ENCODE measurements around the gene BTF3.
"Not testable (repeated sequence)": the region's sequence is repeated elsewhere in the genome, so short reads cannot be mapped to it uniquely, and the experiment has no call there.

Gene BTF3

GRCh38 chr5:73468638-73469037 lies 29.6 kb upstream of the BTF3 start:
- H3K27me3 ChIP-seq (ENCODE audit: control insufficient read depth in 3 of 3, insufficient read depth in 3 of 3, low read depth in 1 of 3, low read length in 3 of 3): peaks cover 0 to 23% (median 0%) of the 10 kb centered on the region in 3 experiments
- WGBS, 2 donors (ENCODE audit: extremely low coverage in 2 of 2, insufficient read length in 2 of 2, insufficient replicate concordance in 1 of 2): no CpG with 5 or more reads among the region's 3 CpGs
- H3K79me1 ChIP-seq (ENCODE audit: low read depth, low read length); H3K27ac ChIP-seq (replicated peaks; ENCODE audit: low read length); H3K23ac ChIP-seq (ENCODE audit: low read depth, low read length, poor library complexity); H2BK5ac ChIP-seq (ENCODE audit: low read length); H3K4ac ChIP-seq (ENCODE audit: low read length); H3K14ac ChIP-seq (ENCODE audit: low read length); H4K91ac ChIP-seq (ENCODE audit: low read depth, low read length, poor library complexity); H2BK12ac ChIP-seq (ENCODE audit: low read length); H2AFZ ChIP-seq (ENCODE audit: low read length); H3K4me3 ChIP-seq (ENCODE audit: low read length in 2 of 2); H3K36me3 ChIP-seq (replicated peaks in 1 of 2; ENCODE audit: control insufficient read depth in 2 of 2, insufficient read depth in 2 of 2, low read length in 2 of 2); H2AK5ac ChIP-seq (ENCODE audit: low read depth, low read length); H3K4me1 ChIP-seq (ENCODE audit: control insufficient read depth in 2 of 2, insufficient read depth in 1 of 2, low read depth in 1 of 2, low read length in 2 of 2); H2BK15ac ChIP-seq (ENCODE audit: low read length); H2BK120ac ChIP-seq (ENCODE audit: low read depth, low read length); H3K9ac ChIP-seq (ENCODE audit: low read depth, low read length, poor library complexity); H4K8ac ChIP-seq (ENCODE audit: low read depth, low read length); DNase-seq (ENCODE audit: low spot score); H3K4me2 ChIP-seq (ENCODE audit: insufficient read depth, low read length, poor library complexity, severe bottlenecking); H3K18ac ChIP-seq (ENCODE audit: low read length); H3K9me3 ChIP-seq (replicated peaks in 1 of 2; ENCODE audit: control insufficient read depth in 2 of 2, insufficient read depth in 1 of 2, low read depth in 1 of 2, low read length in 2 of 2): not testable (repeated sequence)

- H3K27me3 ChIP-seq (ENCODE audit: control insufficient read depth in 3 of 3, insufficient read depth in 3 of 3, low read depth in 1 of 3, low read length in 3 of 3): peaks cover 0 to 12% (median 0%) of the 10 kb centered on the region in 3 experiments
- no peaks in the 10 kb centered on the region for H3K4me1 ChIP-seq (ENCODE audit: control insufficient read depth in 2 of 2, insufficient read depth in 1 of 2, low read depth in 1 of 2, low read length in 2 of 2)
- no peak overlapping the region for H3K9ac ChIP-seq (ENCODE audit: low read depth, low read length, poor library complexity)
- H2BK120ac ChIP-seq (ENCODE audit: low read depth, low read length): no peak overlapping the region
- H3K14ac ChIP-seq (ENCODE audit: low read length): no peak overlapping the region
- no peaks in the 10 kb centered on the region for H3K36me3 ChIP-seq (replicated peaks in 1 of 2; ENCODE audit: control insufficient read depth in 2 of 2, insufficient read depth in 2 of 2, low read length in 2 of 2)
- H2AFZ ChIP-seq (ENCODE audit: low read length): no peak overlapping the region
- no peak for DNase-seq (ENCODE audit: low spot score)
- H3K4me2 ChIP-seq (ENCODE audit: insufficient read depth, low read length, poor library complexity, severe bottlenecking): no peak overlapping the region
- no peak overlapping the region for H3K4me3 ChIP-seq (ENCODE audit: low read length in 2 of 2)
- H4K91ac ChIP-seq (ENCODE audit: low read depth, low read length, poor library complexity): no peak overlapping the region
- H2BK15ac ChIP-seq (ENCODE audit: low read length): no peak overlapping the region
- no peak overlapping the region for H3K27ac ChIP-seq (replicated peaks; ENCODE audit: low read length)
- no peaks in the 10 kb centered on the region for H3K9me3 ChIP-seq (replicated peaks in 1 of 2; ENCODE audit: control insufficient read depth in 2 of 2, insufficient read depth in 1 of 2, low read depth in 1 of 2, low read length in 2 of 2)
- no peak overlapping the region for H3K18ac ChIP-seq (ENCODE audit: low read length)
- H4K8ac ChIP-seq (ENCODE audit: low read depth, low read length): no peak overlapping the region
- H2BK5ac ChIP-seq (ENCODE audit: low read length): no peak overlapping the region
- no peak overlapping the region for H3K23ac ChIP-seq (ENCODE audit: low read depth, low read length, poor library complexity)
- H3K79me1 ChIP-seq (ENCODE audit: low read depth, low read length): no peaks in the 10 kb centered on the region
- no peak overlapping the region for H3K4ac ChIP-seq (ENCODE audit: low read length)
- no peak overlapping the region for H2AK5ac ChIP-seq (ENCODE audit: low read depth, low read length)
- no peak overlapping the region for H2BK12ac ChIP-seq (ENCODE audit: low read length)
- no CpG with 5 or more reads among the region's 8 CpGs for WGBS, 2 donors (ENCODE audit: extremely low coverage in 2 of 2, insufficient read length in 2 of 2, insufficient replicate concordance in 1 of 2)
Observed at GRCh38 chr5:73469878-73470277, 28.4 kb upstream of the BTF3 start.

- H3K27ac ChIP-seq (replicated peaks; ENCODE audit: low read length): no peak overlapping the region
- H3K4me2 ChIP-seq (ENCODE audit: insufficient read depth, low read length, poor library complexity, severe bottlenecking): no peak overlapping the region
- no peak overlapping the region for H3K14ac ChIP-seq (ENCODE audit: low read length)
- DNase-seq (ENCODE audit: low spot score): no peak
- no peaks in the 10 kb centered on the region for H3K36me3 ChIP-seq (replicated peaks in 1 of 2; ENCODE audit: control insufficient read depth in 2 of 2, insufficient read depth in 2 of 2, low read length in 2 of 2)
- peaks cover 0 to 7% (median 0%) of the 10 kb centered on the region in 3 experiments for H3K27me3 ChIP-seq (ENCODE audit: control insufficient read depth in 3 of 3, insufficient read depth in 3 of 3, low read depth in 1 of 3, low read length in 3 of 3)
- H3K4me1 ChIP-seq (ENCODE audit: control insufficient read depth in 2 of 2, insufficient read depth in 1 of 2, low read depth in 1 of 2, low read length in 2 of 2): no peaks in the 10 kb centered on the region
- H4K8ac ChIP-seq (ENCODE audit: low read depth, low read length): no peak overlapping the region
- no peak overlapping the region for H2BK5ac ChIP-seq (ENCODE audit: low read length)
- no peaks in the 10 kb centered on the region for H3K79me1 ChIP-seq (ENCODE audit: low read depth, low read length)
- no peak overlapping the region for H3K9ac ChIP-seq (ENCODE audit: low read depth, low read length, poor library complexity)
- no peak overlapping the region for H3K18ac ChIP-seq (ENCODE audit: low read length)
- H3K23ac ChIP-seq (ENCODE audit: low read depth, low read length, poor library complexity): no peak overlapping the region
- H2BK120ac ChIP-seq (ENCODE audit: low read depth, low read length): no peak overlapping the region
- H2BK15ac ChIP-seq (ENCODE audit: low read length): no peak overlapping the region
- no peak overlapping the region for H3K4ac ChIP-seq (ENCODE audit: low read length)
- no peak overlapping the region for H4K91ac ChIP-seq (ENCODE audit: low read depth, low read length, poor library complexity)
- no peak overlapping the region for H2BK12ac ChIP-seq (ENCODE audit: low read length)
- H2AK5ac ChIP-seq (ENCODE audit: low read depth, low read length): no peak overlapping the region
- H2AFZ ChIP-seq (ENCODE audit: low read length): no peak overlapping the region
- no peak overlapping the region for H3K4me3 ChIP-seq (ENCODE audit: low read length in 2 of 2)
- H3K9me3 ChIP-seq (replicated peaks in 1 of 2; ENCODE audit: control insufficient read depth in 2 of 2, insufficient read depth in 1 of 2, low read depth in 1 of 2, low read length in 2 of 2): no peaks in the 10 kb centered on the region
Observed at GRCh38 chr5:73471654-73472053, 26.6 kb upstream of the BTF3 start.

- Histone ChIP-seq H3K4me3 (ENCODE audit: low read length in 2 of 2) (no peak overlapping the region), H3K4me2 (ENCODE audit: insufficient read depth, low read length, poor library complexity, severe bottlenecking) (no peak overlapping the region), H3K9ac (ENCODE audit: low read depth, low read length, poor library complexity) (no peak overlapping the region), H3K27ac (replicated peaks; ENCODE audit: low read length) (no peak overlapping the region), H3K4ac (ENCODE audit: low read length) (no peak overlapping the region), H4K8ac (ENCODE audit: low read depth, low read length) (no peak overlapping the region), H2AK5ac (ENCODE audit: low read depth, low read length) (no peak overlapping the region), H2BK12ac (ENCODE audit: low read length) (no peak overlapping the region), H3K18ac (ENCODE audit: low read length) (no peak overlapping the region), H2BK5ac (ENCODE audit: low read length) (no peak overlapping the region), H3K36me3 (replicated peaks in 1 of 2; ENCODE audit: control insufficient read depth in 2 of 2, insufficient read depth in 2 of 2, low read length in 2 of 2) (no peaks in the 10 kb centered on the region), H3K23ac (ENCODE audit: low read depth, low read length, poor library complexity) (no peak overlapping the region), H3K9me3 (replicated peaks in 1 of 2; ENCODE audit: control insufficient read depth in 2 of 2, insufficient read depth in 1 of 2, low read depth in 1 of 2, low read length in 2 of 2) (no peaks in the 10 kb centered on the region), H3K27me3 (ENCODE audit: control insufficient read depth in 3 of 3, insufficient read depth in 3 of 3, low read depth in 1 of 3, low read length in 3 of 3) (peaks cover 0 to 7% (median 0%) of the 10 kb centered on the region in 3 experiments), H4K91ac (ENCODE audit: low read depth, low read length, poor library complexity) (no peak overlapping the region), H3K79me1 (ENCODE audit: low read depth, low read length) (no peaks in the 10 kb centered on the region), H2AFZ (ENCODE audit: low read length) (no peak overlapping the region), H2BK15ac (ENCODE audit: low read length) (no peak overlapping the region), H2BK120ac (ENCODE audit: low read depth, low read length) (no peak overlapping the region), H3K4me1 (ENCODE audit: control insufficient read depth in 2 of 2, insufficient read depth in 1 of 2, low read depth in 1 of 2, low read length in 2 of 2) (no peaks in the 10 kb centered on the region), H3K14ac (ENCODE audit: low read length) (no peak overlapping the region)
- no CpG with 5 or more reads among the region's 3 CpGs for WGBS, 2 donors (ENCODE audit: extremely low coverage in 2 of 2, insufficient read length in 2 of 2, insufficient replicate concordance in 1 of 2)
- DNase-seq (ENCODE audit: low spot score): no peak
Observed at GRCh38 chr5:73472116-73472515, 26.1 kb upstream of the BTF3 start.
